K562 (cell line): Measurements from ENCODE around the gene SLC1A4. TPM values are rescaled to one million over a fixed set of nuclear protein-coding genes. Genes with fewer than 3 reads are reported as not detected.

Experiments used
- ARID1B ChIP-seq: fragments of 450-650 bp; IDR thresholded peaks from 2 replicates; pipeline ENCODE4 v1.6.1; 2016; ENCODE audit warnings: antibody characterized with exemption, mild to moderate bottlenecking, inconsistent platforms
- ATF3 ChIP-seq, 2 experiments: fragments of 450-650 bp in 1 of 2; sonication (generic) in 1 of 2; formaldehyde crosslinking in 1 of 2; IDR thresholded peaks in 1 of 2; conservative IDR thresholded peaks in 1 of 2; 2 replicates each; pipeline versions ENCODE4 v1.6.1 to v1.8.1; 2016 to 2023; ENCODE audit warnings: mild to moderate bottlenecking in 2 of 2, moderate library complexity in 2 of 2, inconsistent platforms in 1 of 2, missing genetic modification reagents in 1 of 2
- ATF7 ChIP-seq: fragments of 450-650 bp; IDR thresholded peaks from 2 replicates; pipeline ENCODE4 v1.7.1; 2014; ENCODE audit warnings: mild to moderate bottlenecking, moderate library complexity
- CHD1 ChIP-seq: fragments of 200-600 bp; sonication (generic); IDR thresholded peaks from one replicate; pipeline ENCODE4 v1.6.1; 2012; ENCODE audit warnings: mild to moderate bottlenecking, moderate library complexity, low read length, inconsistent platforms
- CTBP1 ChIP-seq: fragments of 450-650 bp; IDR thresholded peaks from 2 replicates; pipeline ENCODE4 v1.6.1; 2016; ENCODE audit warnings: borderline replicate concordance
- DPF2 ChIP-seq: fragments of 450-650 bp; IDR thresholded peaks from 2 replicates; pipeline ENCODE4 v1.6.1; 2016
- EHMT2 ChIP-seq: fragments of 450-650 bp; IDR thresholded peaks from 2 replicates; pipeline ENCODE4 v1.6.1; 2018; ENCODE audit warnings: antibody characterized with exemption
- JUN ChIP-seq, 2 experiments: sonication (generic) in 1 of 2; formaldehyde crosslinking in 1 of 2; IDR thresholded peaks; 2 replicates each; pipeline versions ENCODE4 v1.6.1 to v1.8.0; 2012 to 2022; ENCODE audit warnings: borderline replicate concordance in 2 of 2, mild to moderate bottlenecking in 2 of 2, improper control_type of control experiment in 1 of 2, low read depth in 1 of 2, low read length in 1 of 2, missing genetic modification reagents in 1 of 2
- KAT8 ChIP-seq: fragments of 450-650 bp; IDR thresholded peaks from 2 replicates; pipeline ENCODE4 v1.6.1; 2016; ENCODE audit warnings: low read depth, mild to moderate bottlenecking
- MCM3 ChIP-seq: fragments of 450-650 bp; IDR thresholded peaks from 2 replicates; pipeline ENCODE4 v1.6.1; 2016
- MTA3 ChIP-seq: fragments of 450-650 bp; formaldehyde crosslinking; IDR thresholded peaks from 2 replicates; pipeline ENCODE4 v1.6.1; 2017; ENCODE audit warnings: mild to moderate bottlenecking, borderline replicate concordance
- NEUROD1 ChIP-seq: fragments of 150-350 bp; IDR thresholded peaks from 2 replicates; pipeline ENCODE4 v1.6.1; 2014; ENCODE audit warnings: borderline replicate concordance, low read length, low read depth; ENCODE audit not compliant: partially characterized antibody
- NR3C1 ChIP-seq: sonication (generic); formaldehyde crosslinking; IDR thresholded peaks from 2 replicates; pipeline ENCODE4 v1.8.1; 2022; ENCODE audit warnings: missing genetic modification reagents
- PHF8 ChIP-seq: fragments of 200-600 bp; sonication (generic); IDR thresholded peaks from 2 replicates; pipeline ENCODE4 v1.6.1; 2012; ENCODE audit warnings: mixed run types, mild to moderate bottlenecking, inconsistent platforms, low read length, moderate library complexity, borderline replicate concordance
- RFX1 ChIP-seq: fragments of 450-650 bp; IDR thresholded peaks from 2 replicates; pipeline ENCODE4 v1.6.1; 2016; ENCODE audit warnings: mild to moderate bottlenecking, moderate library complexity
- SMARCA4 ChIP-seq: fragments of 450-650 bp; IDR thresholded peaks from 2 replicates; pipeline ENCODE4 v1.6.1; 2016
- ZFP1 ChIP-seq: fragments of 450-650 bp; formaldehyde crosslinking; IDR thresholded peaks from 2 replicates; pipeline ENCODE4 v1.4.0; 2020; ENCODE audit warnings: mild to moderate bottlenecking, mixed read lengths
- ZNF316 ChIP-seq: fragments of 450-650 bp; IDR thresholded peaks from 2 replicates; pipeline ENCODE4 v1.6.1; 2016
- ZNF584 ChIP-seq: fragments of 200-800 bp; sonication (Bioruptor generic); IDR thresholded peaks from 2 replicates; pipeline ENCODE4 v1.6.1; 2016; ENCODE audit warnings: low read depth, mild to moderate bottlenecking, missing genetic modification characterization, missing compliant biosample characterization
- polyA plus RNA-seq, 8 experiments: library from polyadenylated mRNA; depleted of rRNA in 4 of 8; stranded (reverse) in 5 of 8; unstranded in 3 of 8; fragments of >200 nt; fragmentation: Nextera tagmentation in 2 of 8; fragmentation: Illumina TruSeq in 1 of 8; extraction: Ambion mirVana in 2 of 8; extraction: Trizol in 1 of 8; gene quantifications; 2 replicates each; pipeline versions ENCODE4 v1.2.1 to v1.2.3, GENCODE V29; 2011 to 2014; ENCODE audit warnings: inconsistent platforms in 1 of 8, missing spikeins in 1 of 8
- total RNA-seq, 7 experiments: library from RNA; depleted of rRNA in 6 of 7; stranded (reverse); fragments of >200 nt in 6 of 7; fragmentation: Illumina TruSeq in 2 of 7; extraction: Trizol in 2 of 7; gene quantifications; 2 replicates each; pipeline versions ENCODE4 v1.2.1 to v1.2.3, GENCODE V29; 2011 to 2021; ENCODE audit warnings: low replicate concordance in 1 of 7
- TF ChIP-seq, protein P1 (sequence below): fragments of 250-450 bp; sonication (Bioruptor Pico); IDR thresholded peaks from 2 replicates; pipeline ENCODE4 v1.8.0; 2022; ENCODE audit warnings: moderate library complexity, mild to moderate bottlenecking, inconsistent platforms

SLC1A4 gene
- total and polyA plus RNA-seq, 9 of the 15 experiments (the other 6 are each of a cell fraction or from before 2014, with no cell fraction given): 4.4 to 24.0 (median 10.9) TPM

DNA sequence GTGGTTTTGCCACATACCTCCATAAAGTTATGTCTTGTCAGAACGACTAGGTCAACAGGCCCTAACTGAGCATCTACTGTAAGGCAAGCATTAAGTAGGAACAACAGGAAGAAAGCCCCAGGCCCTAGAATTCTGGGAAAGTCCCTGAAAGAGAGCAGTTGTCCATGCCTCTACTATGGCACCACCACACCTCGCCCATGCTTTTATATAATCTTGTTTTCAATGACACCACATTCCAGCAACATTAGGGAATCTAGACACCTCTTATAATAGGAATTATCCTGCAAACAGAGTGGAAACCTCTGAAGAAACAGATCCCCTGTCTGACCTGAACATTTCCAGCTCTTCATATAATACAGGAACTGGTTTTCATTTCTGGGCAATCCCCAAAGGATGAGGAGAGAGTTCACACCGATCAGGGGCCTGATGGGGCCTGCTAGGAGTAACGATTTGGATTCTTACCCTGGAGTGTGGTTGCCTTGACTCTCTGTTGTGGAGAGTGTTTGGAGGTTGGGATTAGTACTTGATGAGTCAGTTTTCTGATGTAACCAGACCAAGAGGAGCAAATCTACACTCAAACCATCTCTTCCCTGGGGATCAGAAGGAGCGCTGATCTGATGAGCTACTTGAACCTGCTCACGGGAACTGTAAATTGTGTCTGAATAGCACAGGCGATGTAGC lies 35.1 kb downstream of the SLC1A4 start (continued):
- TF ChIP-seq JUN (IDR thresholded peaks at IDR 0.05; ENCODE audit: borderline replicate concordance, low read depth, low read length) (peak; percentile 66; the same call in 1 of the 2 replicates), JUN (CRISPR knock-in tag; IDR thresholded peaks at IDR 0.05; ENCODE audit: borderline replicate concordance) (no peak), NR3C1 (no peak), ATF3 (IDR thresholded peaks at IDR 0.05) (peak; percentile 90), ATF3 (CRISPR knock-in tag; conservative IDR thresholded peaks at IDR 0.05) (no peak), ZNF584 (CRISPR knock-in tag) (0 out of 2 replicates have a peak, but pooled peaks have one; percentile 41), ARID1B (peak; percentile 49; the same call in 1 of the 2 replicates), ATF7 (peak; percentile 26; the same call in 1 of the 2 replicates), PHF8 (no peak), NEUROD1 (peak; percentile 28), ZNF316 (peak; percentile 48; the same call in 1 of the 2 replicates), MCM3 (no peak), SMARCA4 (peak; percentile 55; the same call in 1 of the 2 replicates), ZFP1 (no peak), CHD1 (no peak), CTBP1 (peak; percentile 80), KAT8 (no peak), DPF2 (peak; percentile 44; the same call in 1 of the 2 replicates), EHMT2 (peak; percentile 25; the same call in 1 of the 2 replicates), RFX1 (peak; percentile 26), MTA3 (peak; percentile 42; the same call in 1 of the 2 replicates)
- TF ChIP-seq, protein P1, sequence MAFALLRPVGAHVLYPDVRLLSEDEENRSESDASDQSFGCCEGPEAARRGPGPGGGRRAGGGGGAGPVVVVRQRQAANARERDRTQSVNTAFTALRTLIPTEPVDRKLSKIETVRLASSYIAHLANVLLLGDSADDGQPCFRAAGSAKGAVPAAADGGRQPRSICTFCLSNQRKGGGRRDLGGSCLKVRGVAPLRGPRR (CRISPR knock-in tag): no peak
